Measurements from ENCODE around the gene USB1. TPM values are rescaled to one million over a fixed set of nuclear protein-coding genes. Genes with fewer than 3 reads are reported as not detected.
A peak's percentile ranks its signal among the peaks of the same experiment; 100 is the strongest.

Gene USB1
- total and polyA plus RNA-seq, 2 experiments from 2014 or later, result 79.6 to 118 TPM

- TF ChIP-seq ZNF331 (CRISPR knock-in tag; IDR thresholded peaks at IDR 0.05; ENCODE audit: low read depth) (no peak), EZH2 (IDR thresholded peaks at IDR 0.05; ENCODE audit: low read depth, unreplicated experiment) (peak; percentile 47)
- H3K4me3 ChIP-seq, result peak overlapping the region; percentile 91
- H3K79me2 ChIP-seq (replicated peaks; ENCODE audit: insufficient read depth), result no peaks in the 10 kb centered on the region
- H3K4me1 ChIP-seq (ENCODE audit: insufficient read depth), result peaks cover 6% of the 10 kb centered on the region; the same call in 1 of the 2 replicates
- no peaks in the 10 kb centered on the region for H3F3A ChIP-seq (replicated peaks; ENCODE audit: low read depth)
- peaks cover 39% of the 10 kb centered on the region for H3K27me3 ChIP-seq (ENCODE audit: insufficient read depth)
- peaks cover 32% of the 10 kb centered on the region for H3K27me3 Mint-ChIP-seq (ENCODE audit: insufficient read depth, low read depth, poor library complexity)
- H2AFZ ChIP-seq, result peak overlapping the region; percentile 97
- peaks cover 9% of the 10 kb centered on the region; the same call in 2 of the 3 replicates for H3K4me1 Mint-ChIP-seq
- H3K9me2 ChIP-seq (ENCODE audit: insufficient read depth), result no peaks in the 10 kb centered on the region
- H3K36me3 ChIP-seq (ENCODE audit: insufficient read depth), result no peaks in the 10 kb centered on the region
- peak overlapping the region; percentile 97 for H3K4me2 ChIP-seq
- ATAC-seq (peak; percentile 68), DNase-seq (ENCODE audit: low spot score) (peak; percentile 58)
- H3K36me3 Mint-ChIP-seq (ENCODE audit: low read depth), result no peaks in the 10 kb centered on the region
- H3K27ac Mint-ChIP-seq, result no peak overlapping the region
- H3K4me3 Mint-ChIP-seq, result peak overlapping the region; percentile 90
- H4K20me1 ChIP-seq (replicated peaks; ENCODE audit: insufficient read depth), result no peaks in the 10 kb centered on the region
- no peak overlapping the region for H3K27ac ChIP-seq (ENCODE audit: low read depth)
- no peaks in the 10 kb centered on the region for H3K9me3 Mint-ChIP-seq
Observed at GRCh38 chr16:57985204-57986181, 15.7 kb upstream of the USB1 start.

GRCh38 chr16:57986196-57986595 is 15.0 kb upstream of the USB1 start:
- Mint-ChIP-seq H3K36me3 (ENCODE audit: low read depth) (no peaks in the 10 kb centered on the region), H3K27ac (no peak overlapping the region), H3K4me3 (peak overlapping the region; percentile 90), H3K9me3 (no peaks in the 10 kb centered on the region), H3K4me1 (peaks cover 9% of the 10 kb centered on the region; the same call in 2 of the 3 replicates), H3K27me3 (ENCODE audit: insufficient read depth, low read depth, poor library complexity) (peaks cover 34% of the 10 kb centered on the region)
- Histone ChIP-seq H3K27me3 (ENCODE audit: insufficient read depth) (peaks cover 39% of the 10 kb centered on the region), H3K4me3 (peak overlapping the region; percentile 91), H3K36me3 (ENCODE audit: insufficient read depth) (no peaks in the 10 kb centered on the region), H3K27ac (ENCODE audit: low read depth) (no peak overlapping the region), H3K4me2 (peak overlapping the region; percentile 97), H3K79me2 (replicated peaks; ENCODE audit: insufficient read depth) (no peaks in the 10 kb centered on the region), H2AFZ (peak overlapping the region; percentile 97; the same call in 1 of the 2 replicates), H3K9me2 (ENCODE audit: insufficient read depth) (no peaks in the 10 kb centered on the region), H3F3A (replicated peaks; ENCODE audit: low read depth) (no peaks in the 10 kb centered on the region), H3K4me1 (ENCODE audit: insufficient read depth) (peaks cover 6% of the 10 kb centered on the region; the same call in 1 of the 2 replicates), H4K20me1 (replicated peaks; ENCODE audit: insufficient read depth) (no peaks in the 10 kb centered on the region)
- DNase-seq (ENCODE audit: low spot score), result no peak
- no peak for ATAC-seq
- TF ChIP-seq CREB1 (CRISPR knock-in tag; IDR thresholded peaks at IDR 0.05; ENCODE audit: low read depth) (no peak), JUNB (IDR thresholded peaks at IDR 0.05; ENCODE audit: unreplicated experiment) (no peak), ZNF462 (CRISPR knock-in tag; IDR thresholded peaks at IDR 0.05) (no peak), STAT1 (IDR thresholded peaks at IDR 0.05; ENCODE audit: unreplicated experiment) (no peak), NANOG (IDR thresholded peaks at IDR 0.05; ENCODE audit: borderline replicate concordance) (no peak), REST (IDR thresholded peaks at IDR 0.05; ENCODE audit: unreplicated experiment) (no peak), EZH2 (IDR thresholded peaks at IDR 0.05; ENCODE audit: low read depth, unreplicated experiment) (no peak)

Data from GM23338 (cell line).